ENCODE results near the gene RHOBTB1. TPM values are rescaled to one million over a fixed set of nuclear protein-coding genes. Genes with fewer than 3 reads are reported as not detected.

RHOBTB1 gene
- polyA plus RNA-seq, 1 experiment: 17.3 TPM

DNA sequence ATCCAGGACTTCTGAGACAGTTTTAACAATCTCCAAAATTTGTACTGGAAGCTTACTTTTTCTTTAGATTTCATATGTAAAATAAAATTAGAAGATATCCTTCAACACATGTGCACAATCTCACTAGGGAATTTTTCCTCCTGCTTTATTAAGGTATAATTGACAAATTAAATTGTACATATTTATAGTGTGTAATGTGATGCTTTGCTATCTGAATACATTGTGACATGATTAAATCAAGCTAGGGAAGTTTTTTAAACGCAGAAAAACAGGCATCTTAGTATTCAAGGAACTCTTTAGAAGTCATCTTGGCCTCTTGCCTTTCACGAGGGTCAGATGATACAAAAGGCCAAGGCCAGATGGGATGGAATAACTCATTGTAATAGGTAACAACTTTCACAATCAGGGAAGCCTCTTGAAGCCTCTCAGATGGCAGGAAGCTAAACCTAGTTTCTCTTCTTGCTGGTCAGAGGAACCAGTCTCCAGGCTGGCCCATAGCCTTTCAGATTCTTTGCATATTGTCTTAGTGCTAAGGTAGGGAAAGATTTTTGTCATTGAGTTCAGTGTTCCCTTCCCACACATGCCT, 78.7 kb downstream of the RHOBTB1 start:
- Histone ChIP-seq H3K4me3 (ENCODE audit: low read depth, low read length) (no peak overlapping the region), H3K36me3 (ENCODE audit: control insufficient read depth, insufficient read depth, low read length) (peaks cover 4% of the 10 kb centered on the region), H3K27me3 (ENCODE audit: control insufficient read depth, insufficient read depth, low read length) (no peaks in the 10 kb centered on the region; the same call in 1 of the 2 replicates)
- no peak for DNase-seq (ENCODE audit: low read depth)
- POLR2A ChIA-PET: interaction anchor here (0.6 kb wide), 1 partner anchor 16 kb away, joined by 4 read pairs; no protein-coding TSS in a partner anchor
- TF ChIP-seq, protein P1, sequence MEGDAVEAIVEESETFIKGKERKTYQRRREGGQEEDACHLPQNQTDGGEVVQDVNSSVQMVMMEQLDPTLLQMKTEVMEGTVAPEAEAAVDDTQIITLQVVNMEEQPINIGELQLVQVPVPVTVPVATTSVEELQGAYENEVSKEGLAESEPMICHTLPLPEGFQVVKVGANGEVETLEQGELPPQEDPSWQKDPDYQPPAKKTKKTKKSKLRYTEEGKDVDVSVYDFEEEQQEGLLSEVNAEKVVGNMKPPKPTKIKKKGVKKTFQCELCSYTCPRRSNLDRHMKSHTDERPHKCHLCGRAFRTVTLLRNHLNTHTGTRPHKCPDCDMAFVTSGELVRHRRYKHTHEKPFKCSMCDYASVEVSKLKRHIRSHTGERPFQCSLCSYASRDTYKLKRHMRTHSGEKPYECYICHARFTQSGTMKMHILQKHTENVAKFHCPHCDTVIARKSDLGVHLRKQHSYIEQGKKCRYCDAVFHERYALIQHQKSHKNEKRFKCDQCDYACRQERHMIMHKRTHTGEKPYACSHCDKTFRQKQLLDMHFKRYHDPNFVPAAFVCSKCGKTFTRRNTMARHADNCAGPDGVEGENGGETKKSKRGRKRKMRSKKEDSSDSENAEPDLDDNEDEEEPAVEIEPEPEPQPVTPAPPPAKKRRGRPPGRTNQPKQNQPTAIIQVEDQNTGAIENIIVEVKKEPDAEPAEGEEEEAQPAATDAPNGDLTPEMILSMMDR (IDR thresholded peaks at IDR 0.05; ENCODE audit: insufficient read depth, low read depth, low read length): no peak
- CTCF ChIA-PET: interaction anchor here (0.6 kb wide), 1 partner anchor 10 kb away, joined by 3 read pairs; no protein-coding TSS in a partner anchor

DNA sequence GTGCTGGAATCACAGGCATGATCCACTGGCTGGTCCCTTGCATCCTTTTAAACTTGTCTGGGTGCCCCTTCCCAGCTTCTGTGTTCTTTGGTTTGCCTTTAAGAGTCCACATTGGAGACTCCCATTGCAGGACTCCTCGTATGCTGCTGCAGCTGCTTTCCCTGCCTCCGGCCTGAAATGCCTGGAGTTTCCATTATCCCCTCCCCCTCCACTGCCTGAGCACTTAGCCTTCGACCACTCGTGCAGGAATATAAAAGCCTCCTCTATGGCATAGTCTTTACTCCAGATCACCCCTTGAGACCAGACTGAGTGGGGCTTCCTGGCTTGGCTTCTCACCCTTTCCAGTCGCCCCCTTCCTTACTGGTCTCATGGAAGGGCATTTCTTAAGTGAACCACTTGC, 80.2 kb downstream of the RHOBTB1 start:
- H3K36me3 ChIP-seq (ENCODE audit: control insufficient read depth, insufficient read depth, low read length): no peaks in the 10 kb centered on the region
- CTCF ChIA-PET: no interaction called here
- POLR2A ChIA-PET: no interaction called here

DNA sequence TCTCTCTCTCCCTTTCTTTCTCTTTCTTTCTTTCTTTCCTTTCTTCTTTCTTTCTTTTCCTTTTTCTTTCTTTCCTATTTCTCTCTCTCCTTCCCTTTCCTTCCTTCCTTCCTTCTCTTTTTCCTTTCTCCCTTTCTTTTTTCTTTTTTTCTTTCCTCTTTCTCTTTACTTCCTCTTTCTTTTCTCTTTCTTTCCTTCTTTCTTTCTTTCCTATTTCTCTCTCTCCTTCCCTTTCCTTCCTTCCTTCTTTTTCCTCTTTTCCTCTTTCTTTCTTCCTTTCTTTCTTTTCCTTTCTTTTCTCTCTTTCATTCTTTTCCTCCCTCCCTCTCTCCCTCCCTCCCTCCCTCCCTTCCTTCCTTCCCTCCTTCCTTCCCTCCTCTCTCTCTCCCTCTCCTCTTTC, 81.5 kb downstream of the RHOBTB1 start:
- CTCF ChIA-PET: interaction anchor here (1.0 kb wide), 1 partner anchor 33 kb away, joined by 3 read pairs; no protein-coding TSS in a partner anchor
- POLR2A ChIA-PET: no interaction called here
- Histone ChIP-seq H3K27me3 (ENCODE audit: control insufficient read depth, insufficient read depth, low read length) (no peaks in the 10 kb centered on the region; the same call in 1 of the 2 replicates), H3K36me3 (ENCODE audit: control insufficient read depth, insufficient read depth, low read length) (no peaks in the 10 kb centered on the region), H3K4me3 (ENCODE audit: low read depth, low read length) (no peak overlapping the region)
- TF ChIP-seq, protein P1 (IDR thresholded peaks at IDR 0.05; ENCODE audit: insufficient read depth, low read depth, low read length): no peak
- no peak for DNase-seq (ENCODE audit: low read depth)

More for the DNA sequence above, 80.2 kb downstream of the RHOBTB1 start:
- DNase-seq (ENCODE audit: low read depth): no peak
- Histone ChIP-seq H3K4me3 (ENCODE audit: low read depth, low read length) (no peak overlapping the region), H3K27me3 (ENCODE audit: control insufficient read depth, insufficient read depth, low read length) (no peaks in the 10 kb centered on the region; the same call in 1 of the 2 replicates)
- TF ChIP-seq, protein P1 (IDR thresholded peaks at IDR 0.05; ENCODE audit: insufficient read depth, low read depth, low read length): no peak

DNA sequence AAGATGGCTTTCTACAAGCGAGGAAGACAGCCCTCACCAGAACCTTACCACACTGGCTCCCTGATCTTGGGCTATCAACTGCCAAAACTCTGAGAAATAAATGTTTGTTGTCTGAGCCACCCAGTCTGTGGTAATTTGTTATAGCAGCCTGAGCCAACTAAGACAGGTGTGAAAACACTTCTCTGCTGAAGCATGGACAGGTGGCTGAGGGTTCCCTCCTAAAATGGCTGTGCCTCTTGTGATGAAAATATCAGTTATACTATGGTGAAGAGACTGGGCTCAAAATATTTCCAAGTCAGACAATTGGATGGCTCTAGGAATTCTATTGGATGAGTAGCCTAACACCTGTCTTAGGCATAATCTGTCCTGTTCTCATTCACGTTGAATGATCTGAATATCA, 87.6 kb downstream of the RHOBTB1 start:
- ChIA-PET CTCF (interaction anchor here (0.6 kb wide), 1 partner anchor 14 kb away, joined by 3 read pairs; no protein-coding TSS in a partner anchor), POLR2A (no interaction called here)
- no peak for DNase-seq (ENCODE audit: low read depth)
- Histone ChIP-seq H3K36me3 (ENCODE audit: control insufficient read depth, insufficient read depth, low read length) (no peaks in the 10 kb centered on the region), H3K27me3 (ENCODE audit: control insufficient read depth, insufficient read depth, low read length) (no peaks in the 10 kb centered on the region), H3K4me3 (ENCODE audit: low read depth, low read length) (no peak overlapping the region)
- TF ChIP-seq, protein P1 (IDR thresholded peaks at IDR 0.05; ENCODE audit: insufficient read depth, low read depth, low read length): no peak

DNA sequence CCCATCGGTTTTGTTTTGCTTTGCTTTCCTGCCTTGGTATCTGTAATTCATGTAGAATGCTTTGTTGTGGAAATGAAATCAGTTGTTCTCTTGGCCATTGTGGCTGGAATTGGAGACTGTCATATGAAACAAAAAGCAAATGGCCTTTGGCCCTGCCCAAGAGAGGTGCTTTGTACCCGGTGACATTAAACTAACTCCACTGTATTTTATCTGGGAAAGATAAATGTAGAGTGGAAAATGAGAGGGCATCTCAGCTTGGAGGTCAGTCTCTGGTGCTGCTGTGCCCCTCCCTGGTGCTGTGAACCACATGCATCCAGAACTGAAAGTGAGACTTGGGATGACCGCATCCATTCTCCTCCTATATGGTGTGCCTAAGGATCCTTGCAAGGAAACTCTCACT, 90.3 kb downstream of the RHOBTB1 start:
- DNase-seq (ENCODE audit: low read depth): no peak
- POLR2A ChIA-PET: no interaction called here
- Histone ChIP-seq H3K4me3 (ENCODE audit: low read depth, low read length) (no peak overlapping the region), H3K27me3 (ENCODE audit: control insufficient read depth, insufficient read depth, low read length) (no peaks in the 10 kb centered on the region), H3K36me3 (ENCODE audit: control insufficient read depth, insufficient read depth, low read length) (no peaks in the 10 kb centered on the region)
- TF ChIP-seq, protein P1 (IDR thresholded peaks at IDR 0.05; ENCODE audit: insufficient read depth, low read depth, low read length): no peak
- CTCF ChIA-PET: no interaction called here

All from BJ (cell line).